Liver (tissue), 9 donors: Measurements from ENCODE around the gene CSMD2. TPM values are rescaled to one million over a fixed set of nuclear protein-coding genes. Genes with fewer than 3 reads are reported as not detected.

Experiments
- DNase-seq: peaks from one replicate; pipeline ENCODE4 v3.0.0-alpha.2; 2017; ENCODE audit warnings: low spot score
- H3K27ac ChIP-seq, 2 donors: one replicate each; pipeline ENCODE4 v1.7.0; 2013; ENCODE audit warnings: inconsistent platforms in 2 of 2, low read length in 2 of 2, control low read depth in 1 of 2, low read depth in 1 of 2, mild to moderate bottlenecking in 1 of 2
- H3K27me3 ChIP-seq, 4 donors: one replicate each; pipeline versions ENCODE4 v1.6.1 to v1.7.0; 2013; ENCODE audit warnings: low read length in 3 of 4, inconsistent platforms in 1 of 4, mild to moderate bottlenecking in 1 of 4, moderate library complexity in 1 of 4; ENCODE audit not compliant: control insufficient read depth in 4 of 4, insufficient read depth in 4 of 4
- H3K36me3 ChIP-seq, 4 donors: one replicate each; pipeline versions ENCODE4 v1.6.1 to v1.7.0; 2013; ENCODE audit warnings: low read length in 3 of 4, mild to moderate bottlenecking in 3 of 4, low read depth in 1 of 4, moderate library complexity in 1 of 4; ENCODE audit not compliant: control insufficient read depth in 4 of 4, insufficient read depth in 3 of 4
- H3K4me1 ChIP-seq, 4 donors: one replicate each; pipeline versions ENCODE4 v1.6.1 to v1.7.0; 2013; ENCODE audit warnings: low read length in 3 of 4, mild to moderate bottlenecking in 3 of 4, moderate library complexity in 1 of 4; ENCODE audit not compliant: control insufficient read depth in 4 of 4, insufficient read depth in 4 of 4
- H3K4me3 ChIP-seq, 3 donors: one replicate each; pipeline versions ENCODE4 v1.6.1 to v1.7.0; 2013; ENCODE audit warnings: low read length in 3 of 3, control low read depth in 1 of 3, low read depth in 1 of 3, mild to moderate bottlenecking in 1 of 3
- H3K9ac ChIP-seq, 2 donors: one replicate each; pipeline ENCODE4 v1.7.0; 2013; ENCODE audit warnings: low read length in 2 of 2, mild to moderate bottlenecking in 2 of 2, moderate library complexity in 2 of 2, control low read depth in 1 of 2, low read depth in 1 of 2
- H3K9me3 ChIP-seq, 4 donors: one replicate each; pipeline versions ENCODE4 v1.6.1 to v1.7.0; 2013; ENCODE audit warnings: low read length in 3 of 4; ENCODE audit not compliant: control insufficient read depth in 4 of 4
- EGR1 ChIP-seq, 2 donors: IDR thresholded peaks; 2 replicates each; pipeline ENCODE4 v1.6.1; 2016 to 2018; ENCODE audit warnings: antibody characterized with exemption in 2 of 2, low read depth in 2 of 2
- FOXA1 ChIP-seq: IDR thresholded peaks from 2 replicates; pipeline ENCODE4 v1.6.1; 2016; ENCODE audit warnings: antibody characterized with exemption
- GABPA ChIP-seq, 2 donors: IDR thresholded peaks in 1 of 2; conservative IDR thresholded peaks in 1 of 2; 2 replicates each; pipeline ENCODE4 v1.6.1; 2016; ENCODE audit warnings: antibody characterized with exemption in 2 of 2, mild to moderate bottlenecking in 1 of 2, moderate library complexity in 1 of 2
- HNF4G ChIP-seq: IDR thresholded peaks from 2 replicates; pipeline ENCODE4 v1.6.1; 2016; ENCODE audit warnings: antibody characterized with exemption
- JUND ChIP-seq, 2 donors: IDR thresholded peaks; 2 replicates each; pipeline ENCODE4 v1.6.1; 2016; ENCODE audit warnings: antibody characterized with exemption in 2 of 2
- NR2F2 ChIP-seq: IDR thresholded peaks from 2 replicates; pipeline ENCODE4 v1.6.1; 2016; ENCODE audit warnings: antibody characterized with exemption
- RXRA ChIP-seq, 2 donors: IDR thresholded peaks; 2 replicates each; pipeline ENCODE4 v1.6.1; 2017 to 2018; ENCODE audit warnings: antibody characterized with exemption in 2 of 2, mild to moderate bottlenecking in 1 of 2
- SP1 ChIP-seq: IDR thresholded peaks from 2 replicates; pipeline ENCODE4 v1.6.1; 2018; ENCODE audit warnings: antibody characterized with exemption, mild to moderate bottlenecking
- TAF1 ChIP-seq: conservative IDR thresholded peaks from 2 replicates; pipeline ENCODE4 v1.6.1; 2016; ENCODE audit warnings: antibody characterized with exemption, mild to moderate bottlenecking
- YY1 ChIP-seq: IDR thresholded peaks from 2 replicates; pipeline ENCODE4 v1.6.1; 2016; ENCODE audit warnings: antibody characterized with exemption, mild to moderate bottlenecking
- WGBS: extraction: QIAGEN DNeasy Blood & Tissue Kit; methylation state at CpG from one replicate; pipeline ENCODE4 v1.1.7; 2013; 5-methylcytosine and 5-hydroxymethylcytosine counted together
- polyA plus RNA-seq, 2 donors: library from polyadenylated mRNA; stranded (reverse) in 1 of 2; unstranded in 1 of 2; fragments of 200-250 nt in 1 of 2; fragments of >200 nt in 1 of 2; fragmentation: Nextera tagmentation in 1 of 2; extraction: Ambion mirVana in 1 of 2; gene quantifications; one replicate each; pipeline versions ENCODE4 v1.2.1 to v1.2.3, GENCODE V29; 2013 to 2015
- total RNA-seq, 2 donors: library from RNA; depleted of rRNA; stranded (reverse); fragments of >200 nt; gene quantifications; one replicate each; pipeline ENCODE4 v1.2.3, GENCODE V29; 2014
- TF ChIP-seq, protein P1 (sequence below): IDR thresholded peaks from 2 replicates; pipeline ENCODE4 v1.6.1; 2016; ENCODE audit warnings: antibody characterized with exemption
- TF ChIP-seq, protein P2 (sequence below): IDR thresholded peaks from 2 replicates; pipeline ENCODE4 v1.6.1; 2016; ENCODE audit warnings: antibody characterized with exemption, mild to moderate bottlenecking
- TF ChIP-seq, protein P3 (sequence below): IDR thresholded peaks from 2 replicates; pipeline ENCODE4 v1.6.1; 2016; ENCODE audit warnings: antibody characterized with exemption
- TF ChIP-seq, protein P4 (sequence below): fragments of 150-350 bp; IDR thresholded peaks from 2 replicates; pipeline ENCODE4 v1.5.1; 2017; ENCODE audit warnings: improper control_type of control experiment, low read depth, low read length; ENCODE audit not compliant: missing input control
- TF ChIP-seq, protein P5 (sequence below): IDR thresholded peaks from 2 replicates; pipeline ENCODE4 v1.6.1; 2016; ENCODE audit warnings: antibody characterized with exemption
- donor health status: healthy.
- donor health status: healthy.
- donor health status: healthy.
- donor health status: healthy.
- donor health status: healthy.

CSMD2 gene
- total and polyA plus RNA-seq, 4 donors = 0.08 to 0.09 TPM; not detected in 2

DNA sequence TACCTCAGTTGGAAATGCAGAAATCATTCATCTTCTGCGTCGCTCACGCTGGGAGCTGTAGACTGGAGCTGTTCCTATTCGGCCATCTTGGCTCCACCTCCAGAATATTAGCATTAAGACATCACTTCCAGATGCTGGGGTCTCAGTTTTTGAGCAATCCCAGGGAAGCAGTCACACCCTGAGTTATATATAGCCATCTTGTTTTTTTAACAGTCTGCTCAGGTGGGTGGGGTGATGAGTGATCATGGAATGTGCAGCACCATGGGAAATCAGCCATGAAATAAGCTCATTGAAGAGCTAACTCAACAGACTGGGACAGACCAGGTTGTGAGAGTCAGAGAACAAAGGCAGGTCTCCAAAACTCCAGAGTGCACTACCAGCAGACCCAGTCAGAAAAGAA lies 328.1 kb downstream of the CSMD2 start:
- no peaks in the 10 kb centered on the region for H3K9me3 ChIP-seq
- no peaks in the 10 kb centered on the region for H3K4me1 ChIP-seq
- WGBS = 91% methylated on average over 4 of the region's 4 CpGs
- H3K36me3 ChIP-seq = no peaks in the 10 kb centered on the region
- H3K27ac ChIP-seq = no peak overlapping the region
- no peaks in the 10 kb centered on the region for H3K27me3 ChIP-seq
- TF ChIP-seq FOXA1 = no peak
- TF ChIP-seq NR2F2 = no peak
- TF ChIP-seq RXRA (IDR thresholded peaks at IDR 0.05) = no peak
- TF ChIP-seq, protein P1, sequence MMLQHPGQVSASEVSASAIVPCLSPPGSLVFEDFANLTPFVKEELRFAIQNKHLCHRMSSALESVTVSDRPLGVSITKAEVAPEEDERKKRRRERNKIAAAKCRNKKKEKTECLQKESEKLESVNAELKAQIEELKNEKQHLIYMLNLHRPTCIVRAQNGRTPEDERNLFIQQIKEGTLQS = no peak
- TF ChIP-seq, protein P2, sequence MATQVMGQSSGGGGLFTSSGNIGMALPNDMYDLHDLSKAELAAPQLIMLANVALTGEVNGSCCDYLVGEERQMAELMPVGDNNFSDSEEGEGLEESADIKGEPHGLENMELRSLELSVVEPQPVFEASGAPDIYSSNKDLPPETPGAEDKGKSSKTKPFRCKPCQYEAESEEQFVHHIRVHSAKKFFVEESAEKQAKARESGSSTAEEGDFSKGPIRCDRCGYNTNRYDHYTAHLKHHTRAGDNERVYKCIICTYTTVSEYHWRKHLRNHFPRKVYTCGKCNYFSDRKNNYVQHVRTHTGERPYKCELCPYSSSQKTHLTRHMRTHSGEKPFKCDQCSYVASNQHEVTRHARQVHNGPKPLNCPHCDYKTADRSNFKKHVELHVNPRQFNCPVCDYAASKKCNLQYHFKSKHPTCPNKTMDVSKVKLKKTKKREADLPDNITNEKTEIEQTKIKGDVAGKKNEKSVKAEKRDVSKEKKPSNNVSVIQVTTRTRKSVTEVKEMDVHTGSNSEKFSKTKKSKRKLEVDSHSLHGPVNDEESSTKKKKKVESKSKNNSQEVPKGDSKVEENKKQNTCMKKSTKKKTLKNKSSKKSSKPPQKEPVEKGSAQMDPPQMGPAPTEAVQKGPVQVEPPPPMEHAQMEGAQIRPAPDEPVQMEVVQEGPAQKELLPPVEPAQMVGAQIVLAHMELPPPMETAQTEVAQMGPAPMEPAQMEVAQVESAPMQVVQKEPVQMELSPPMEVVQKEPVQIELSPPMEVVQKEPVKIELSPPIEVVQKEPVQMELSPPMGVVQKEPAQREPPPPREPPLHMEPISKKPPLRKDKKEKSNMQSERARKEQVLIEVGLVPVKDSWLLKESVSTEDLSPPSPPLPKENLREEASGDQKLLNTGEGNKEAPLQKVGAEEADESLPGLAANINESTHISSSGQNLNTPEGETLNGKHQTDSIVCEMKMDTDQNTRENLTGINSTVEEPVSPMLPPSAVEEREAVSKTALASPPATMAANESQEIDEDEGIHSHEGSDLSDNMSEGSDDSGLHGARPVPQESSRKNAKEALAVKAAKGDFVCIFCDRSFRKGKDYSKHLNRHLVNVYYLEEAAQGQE = no peak
- TF ChIP-seq, protein P3, sequence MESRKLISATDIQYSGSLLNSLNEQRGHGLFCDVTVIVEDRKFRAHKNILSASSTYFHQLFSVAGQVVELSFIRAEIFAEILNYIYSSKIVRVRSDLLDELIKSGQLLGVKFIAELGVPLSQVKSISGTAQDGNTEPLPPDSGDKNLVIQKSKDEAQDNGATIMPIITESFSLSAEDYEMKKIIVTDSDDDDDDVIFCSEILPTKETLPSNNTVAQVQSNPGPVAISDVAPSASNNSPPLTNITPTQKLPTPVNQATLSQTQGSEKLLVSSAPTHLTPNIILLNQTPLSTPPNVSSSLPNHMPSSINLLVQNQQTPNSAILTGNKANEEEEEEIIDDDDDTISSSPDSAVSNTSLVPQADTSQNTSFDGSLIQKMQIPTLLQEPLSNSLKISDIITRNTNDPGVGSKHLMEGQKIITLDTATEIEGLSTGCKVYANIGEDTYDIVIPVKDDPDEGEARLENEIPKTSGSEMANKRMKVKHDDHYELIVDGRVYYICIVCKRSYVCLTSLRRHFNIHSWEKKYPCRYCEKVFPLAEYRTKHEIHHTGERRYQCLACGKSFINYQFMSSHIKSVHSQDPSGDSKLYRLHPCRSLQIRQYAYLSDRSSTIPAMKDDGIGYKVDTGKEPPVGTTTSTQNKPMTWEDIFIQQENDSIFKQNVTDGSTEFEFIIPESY = no peak
- no peak for TF ChIP-seq YY1
- no peak for TF ChIP-seq HNF4G
- TF ChIP-seq, protein P4, sequence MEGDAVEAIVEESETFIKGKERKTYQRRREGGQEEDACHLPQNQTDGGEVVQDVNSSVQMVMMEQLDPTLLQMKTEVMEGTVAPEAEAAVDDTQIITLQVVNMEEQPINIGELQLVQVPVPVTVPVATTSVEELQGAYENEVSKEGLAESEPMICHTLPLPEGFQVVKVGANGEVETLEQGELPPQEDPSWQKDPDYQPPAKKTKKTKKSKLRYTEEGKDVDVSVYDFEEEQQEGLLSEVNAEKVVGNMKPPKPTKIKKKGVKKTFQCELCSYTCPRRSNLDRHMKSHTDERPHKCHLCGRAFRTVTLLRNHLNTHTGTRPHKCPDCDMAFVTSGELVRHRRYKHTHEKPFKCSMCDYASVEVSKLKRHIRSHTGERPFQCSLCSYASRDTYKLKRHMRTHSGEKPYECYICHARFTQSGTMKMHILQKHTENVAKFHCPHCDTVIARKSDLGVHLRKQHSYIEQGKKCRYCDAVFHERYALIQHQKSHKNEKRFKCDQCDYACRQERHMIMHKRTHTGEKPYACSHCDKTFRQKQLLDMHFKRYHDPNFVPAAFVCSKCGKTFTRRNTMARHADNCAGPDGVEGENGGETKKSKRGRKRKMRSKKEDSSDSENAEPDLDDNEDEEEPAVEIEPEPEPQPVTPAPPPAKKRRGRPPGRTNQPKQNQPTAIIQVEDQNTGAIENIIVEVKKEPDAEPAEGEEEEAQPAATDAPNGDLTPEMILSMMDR = no peak
- TF ChIP-seq, protein P5, sequence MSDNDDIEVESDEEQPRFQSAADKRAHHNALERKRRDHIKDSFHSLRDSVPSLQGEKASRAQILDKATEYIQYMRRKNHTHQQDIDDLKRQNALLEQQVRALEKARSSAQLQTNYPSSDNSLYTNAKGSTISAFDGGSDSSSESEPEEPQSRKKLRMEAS = no peak
- no peak for TF ChIP-seq SP1
- no peak for DNase-seq
- no peak overlapping the region for H3K4me3 ChIP-seq
- no peak overlapping the region for H3K9ac ChIP-seq

DNA sequence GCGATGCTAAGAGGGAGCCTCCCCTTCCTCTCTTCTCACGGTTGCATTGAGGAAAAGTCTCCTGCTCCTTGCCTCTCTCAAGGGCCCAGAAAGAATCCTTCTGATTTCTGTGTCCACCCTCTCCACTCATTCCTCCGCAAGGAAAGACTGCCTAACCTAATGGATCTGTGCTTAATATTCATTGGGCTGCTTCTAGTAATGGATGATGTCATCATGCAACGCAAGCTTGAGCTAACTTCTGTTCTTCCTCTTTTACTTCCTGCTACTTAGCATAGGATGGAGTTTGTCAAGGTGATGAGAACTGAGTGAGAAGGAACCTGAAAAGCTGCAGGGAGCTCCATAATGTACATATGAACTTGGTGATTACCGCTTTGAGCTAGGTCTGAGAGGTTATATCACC lies 336.4 kb downstream of the CSMD2 start:
- Histone ChIP-seq H3K27ac (no peak overlapping the region), H3K9me3 (no peaks in the 10 kb centered on the region), H3K36me3 (no peaks in the 10 kb centered on the region), H3K9ac (no peak overlapping the region), H3K4me1 (no peaks in the 10 kb centered on the region), H3K4me3 (no peak overlapping the region), H3K27me3 (no peaks in the 10 kb centered on the region)
- 86% methylated on average over 5 of the region's 5 CpGs for WGBS
- DNase-seq = peak; percentile 9
- TF ChIP-seq EGR1 (IDR thresholded peaks at IDR 0.05; ENCODE audit: low read depth in 2 of 2) (no peak), GABPA (IDR thresholded peaks at IDR 0.05 in 1 of 2, conservative IDR thresholded peaks at IDR 0.05 in 1 of 2) (no peak), RXRA (IDR thresholded peaks at IDR 0.05) (no peak), NR2F2 (no peak), FOXA1 (no peak), SP1 (no peak), HNF4G (no peak), JUND (IDR thresholded peaks at IDR 0.05) (no peak), TAF1 (no peak), YY1 (no peak)
- TF ChIP-seq, protein P4 = no peak
- TF ChIP-seq, protein P1 = no peak
- TF ChIP-seq, protein P3 = no peak
- TF ChIP-seq, protein P5 = no peak
